ENCODE data around the gene ZDHHC12. TPM values are rescaled to one million over a fixed set of nuclear protein-coding genes. Genes with fewer than 3 reads are reported as not detected.

Gene ZDHHC12, protein sequence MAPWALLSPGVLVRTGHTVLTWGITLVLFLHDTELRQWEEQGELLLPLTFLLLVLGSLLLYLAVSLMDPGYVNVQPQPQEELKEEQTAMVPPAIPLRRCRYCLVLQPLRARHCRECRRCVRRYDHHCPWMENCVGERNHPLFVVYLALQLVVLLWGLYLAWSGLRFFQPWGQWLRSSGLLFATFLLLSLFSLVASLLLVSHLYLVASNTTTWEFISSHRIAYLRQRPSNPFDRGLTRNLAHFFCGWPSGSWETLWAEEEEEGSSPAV
- total RNA-seq (2021; fragmentation: NEBNext Ultra II Directional; extraction: Animal tissue kit (Norgen Biotek cat#: 25700)) = 32.8 and 35.0 TPM in 2 replicates
- polyA plus RNA-seq (2011; rRNA removed) = 93.8 and 121 TPM in 2 replicates
- 78.5 TPM for polyA plus RNA-seq (2011; cell fraction: cytosol; rRNA removed)
- polyA plus RNA-seq (2011; cell fraction: nucleus; rRNA removed) = 139 TPM
- 23.3 to 48.0 TPM (median 44.7 TPM) in 4 replicates for polyA plus RNA-seq (2012, experiment 1 of 2)
- polyA plus RNA-seq (2012, experiment 2 of 2) = 53.7 TPM
- 41.4 TPM for polyA plus RNA-seq (2013, experiment 1 of 2)
- polyA plus RNA-seq (2013, experiment 2 of 2) = 43.5 TPM
- polyA minus RNA-seq (2011; rRNA and poly(A)+ RNA removed) = 21.8 and 26.4 TPM in 2 replicates
- polyA minus RNA-seq (2011; cell fraction: cytosol; rRNA and poly(A)+ RNA removed) = 45.5 TPM
- polyA minus RNA-seq (2011; cell fraction: nucleus; rRNA and poly(A)+ RNA removed) = 34.7 TPM
- long read RNA-seq, experiment 1, transcript ZDHHC12-201 (5 exons, 1,129 nt) = major isoform, 58 of 93 reads
- long read RNA-seq, experiment 1, partial matches to known transcripts = 9 of 93 reads
- long read RNA-seq, experiment 1, other reads (novel, unspliced or antisense) = 25 of 93 reads
- long read RNA-seq, experiment 2, transcript ZDHHC12-201 (5 exons, 1,129 nt) = major isoform, 65 of 92 reads
- long read RNA-seq, experiment 2, partial matches to known transcripts = 3 of 92 reads
- long read RNA-seq, experiment 2, other reads (novel, unspliced or antisense) = 23 of 92 reads

GRCh38 chr9:128723866-128724743, at the start of gene ZDHHC12:
Gene ZDHHC12, minus strand, starts transcription at chr9:128724127. Its CDS starts 34 bp downstream, at chr9:128724093.
- Histone ChIP-seq H3K27ac (ENCODE audit: low read depth, low read length) (peak within 1 kb of the TSS; percentile 46), H3K4me2 (ENCODE audit: insufficient read depth in 1 of 2, low read depth in 2 of 2, low read length in 2 of 2) (peak within 1 kb of the TSS; percentile 84 to 85), H3K14ac (ENCODE audit: insufficient read length) (no peak within 1 kb of the TSS), H4K91ac (replicated peaks; ENCODE audit: insufficient read length, low read length) (peak within 1 kb of the TSS; percentile 73), H3K9me3 (ENCODE audit: insufficient read depth in 2 of 2, low read depth in 1 of 2, low read length in 1 of 2) (no peaks in the 10 kb centered on the region), H4K8ac (ENCODE audit: extremely low read depth, insufficient read depth, low read length) (peak within 1 kb of the TSS; percentile 86; the same call in 1 of the 2 replicates), H4K20me1 (replicated peaks in 1 of 2; ENCODE audit: control insufficient read depth in 1 of 2, insufficient read depth in 2 of 2, low read length in 2 of 2) (peaks cover 0 to 2% of the 10 kb centered on the region in 2 experiments), H3K18ac (ENCODE audit: extremely low read depth, low read length) (peak within 1 kb of the TSS; percentile 83), H2BK120ac (replicated peaks; ENCODE audit: low read depth, low read length) (no peak within 1 kb of the TSS), H2BK20ac (ENCODE audit: low read length) (no peak within 1 kb of the TSS), H2BK15ac (ENCODE audit: low read length) (no peak within 1 kb of the TSS), H3K23ac (ENCODE audit: insufficient read length) (no peak within 1 kb of the TSS), H3K23me2 (ENCODE audit: low read depth, low read length) (peaks cover 4% of the 10 kb centered on the region), H3K56ac (replicated peaks; ENCODE audit: insufficient read length, low read depth, low read length) (no peak within 1 kb of the TSS), H2BK12ac (ENCODE audit: low read depth, low read length) (0 out of 2 replicates have a peak within 1 kb of the TSS, but pooled peaks have one; percentile 31), H3K79me1 (ENCODE audit: low read depth, low read length) (peaks cover 3% of the 10 kb centered on the region; the same call in 1 of the 2 replicates), H3K4me3 (ENCODE audit: extremely low read depth in 1 of 4, insufficient read depth in 2 of 4, low read depth in 3 of 4, low read length in 4 of 4) (peak within 1 kb of the TSS; percentile 73 to 92 (median 90)), H3K79me2 (ENCODE audit: control insufficient read depth in 1 of 2, insufficient read depth in 2 of 2, low read length in 2 of 2) (no peaks in the 10 kb centered on the region), H3K4me1 (replicated peaks in 1 of 4; ENCODE audit: control insufficient read depth in 3 of 4, insufficient read depth in 4 of 4, low read length in 3 of 4) (peaks cover 0 to 3% (median 0%) of the 10 kb centered on the region in 4 experiments; a peak in 3 of 7 replicates), H2AK5ac (ENCODE audit: low read depth, low read length) (0 out of 2 replicates have a peak within 1 kb of the TSS, but pooled peaks have one; percentile 60), H3K4ac (replicated peaks; ENCODE audit: insufficient read length, low read depth, low read length) (peak within 1 kb of the TSS; percentile 94), H2BK5ac (ENCODE audit: low read depth, low read length) (peak within 1 kb of the TSS; percentile 66; the same call in 1 of the 2 replicates), H4K5ac (ENCODE audit: insufficient read length, low read depth, low read length) (peak within 1 kb of the TSS; percentile 79), H3K9ac (replicated peaks in 1 of 4; ENCODE audit: extremely low read depth in 1 of 4, low read depth in 3 of 4, low read length in 3 of 4) (peak within 1 kb of the TSS; percentile 78 to 85 (median 84)), H3K27me3 (replicated peaks in 1 of 4; ENCODE audit: control insufficient read depth in 3 of 4, extremely low read depth in 1 of 4, insufficient read depth in 3 of 4, low read length in 3 of 4) (no peaks in the 10 kb centered on the region), H3K36me3 (ENCODE audit: control insufficient read depth in 2 of 4, insufficient read depth in 4 of 4, low read length in 3 of 4) (peaks cover 0 to 15% (median 8%) of the 10 kb centered on the region in 4 experiments; a peak in 4 of 8 replicates), H2AFZ (ENCODE audit: low read length) (no peak within 1 kb of the TSS)
- FAIRE-seq (peak; percentile 19), DNase-seq (ENCODE audit: low read depth in 1 of 2, low spot score in 2 of 2) (peak; percentile 98)
- POLR2A ChIA-PET (ENCODE audit: partially characterized antibody) = interaction anchor here (0.6 to 13.5 kb wide), 24 partner anchors 9 to 425 kb away, joined by 3 to 133 read pairs (median 4); partner anchors contain the start of genes ENDOG, PKN3, SET and ZER1
- 10% methylated on average over 31 of the region's 68 CpGs; no CpG with 5 or more reads in 1 of the 2 experiments for WGBS, 2 experiments (ENCODE audit: extremely low coverage in 1 of 2, insufficient coverage in 1 of 2, insufficient read length in 1 of 2, insufficient replicate concordance in 2 of 2, low coverage in 1 of 2, low lambda C conversion rate in 2 of 2, missing lambda C conversion rate in 1 of 2)
- CTCF ChIA-PET (ENCODE audit: partially characterized antibody) = interaction anchor here (0.6 to 1.4 kb wide), 7 partner anchors 9 to 821 kb away, joined by 3 to 11 read pairs (median 3); no protein-coding TSS in a partner anchor
- peak; percentile 80; the same call in 1 of the 2 replicates for TF ChIP-seq SP1 (IDR thresholded peaks at IDR 0.05; ENCODE audit: low read depth, low read length)
- peak; percentile 56; the same call in 1 of the 2 replicates for TF ChIP-seq CHD1 (IDR thresholded peaks at IDR 0.05; ENCODE audit: low read depth, low read length)
- peak; percentile 62 to 94 for TF ChIP-seq POLR2A (IDR thresholded peaks at IDR 0.05; ENCODE audit: control extremely low read depth in 1 of 2, low read depth in 2 of 2, low read length in 2 of 2)
- peak; percentile 90 for TF ChIP-seq PHF8 (conservative IDR thresholded peaks at IDR 0.05; ENCODE audit: low read depth, low read length)
- no peak for TF ChIP-seq SRF (IDR thresholded peaks at IDR 0.05; ENCODE audit: low read depth, low read length)
- no peak for TF ChIP-seq MAFK (IDR thresholded peaks at IDR 0.05; ENCODE audit: low read depth, low read length)
- TF ChIP-seq CHD2 (IDR thresholded peaks at IDR 0.05; ENCODE audit: low read length) = 0 out of 2 replicates have a peak, but pooled peaks have one; percentile 37

All from H1 (cell line).